ENCODE data around the gene NFAM1.

NFAM1 gene

DNA sequence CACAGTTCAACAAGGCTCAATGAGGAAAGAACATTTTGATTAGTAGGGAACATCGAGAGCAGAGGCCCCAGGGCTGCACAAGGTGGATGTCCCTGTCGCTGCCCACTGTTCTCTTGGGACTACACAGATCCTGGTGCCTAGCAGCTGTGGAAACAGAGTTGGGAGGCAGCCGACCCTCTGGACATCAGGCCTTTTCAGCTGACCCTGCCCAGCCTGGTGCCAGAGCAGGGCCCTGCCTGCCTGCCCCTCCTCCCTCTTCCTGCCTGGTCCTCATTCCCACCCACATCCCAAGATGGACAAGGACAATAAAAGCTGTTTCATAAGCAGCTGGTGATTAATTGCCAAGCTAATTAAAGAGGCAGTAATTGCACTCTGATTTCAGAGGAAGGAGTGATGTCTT is 60.7 kb downstream of the NFAM1 start:
- Histone ChIP-seq H3K4me3 (no peak overlapping the region), H3K9ac (ENCODE audit: insufficient read length) (no peak overlapping the region), H3K9me3 (ENCODE audit: low read depth, low read length) (no peaks in the 10 kb centered on the region), H3K27ac (no peak overlapping the region), H3K36me3 (ENCODE audit: insufficient read depth, low read length) (no peaks in the 10 kb centered on the region)
- TF ChIP-seq EZH2 (IDR thresholded peaks at IDR 0.05), result no peak
- TF ChIP-seq POLR2AphosphoS5 (IDR thresholded peaks at IDR 0.05; ENCODE audit: borderline replicate concordance, low read depth, low read length), result no peak
- TF ChIP-seq FOXP2 (optimal IDR thresholded peaks at IDR 0.05; ENCODE audit: control extremely low read depth, extremely low read length, insufficient read depth), result no peak
- no peak for DNase-seq (ENCODE audit: low read depth, low spot score)

GRCh38 chr22:42371099-42371498 is 61.1 kb downstream of the NFAM1 start:
- TF ChIP-seq POLR2AphosphoS5 (IDR thresholded peaks at IDR 0.05; ENCODE audit: borderline replicate concordance, low read depth, low read length) (no peak), FOXP2 (optimal IDR thresholded peaks at IDR 0.05; ENCODE audit: control extremely low read depth, extremely low read length, insufficient read depth) (no peak), EZH2 (IDR thresholded peaks at IDR 0.05) (no peak)

DNA sequence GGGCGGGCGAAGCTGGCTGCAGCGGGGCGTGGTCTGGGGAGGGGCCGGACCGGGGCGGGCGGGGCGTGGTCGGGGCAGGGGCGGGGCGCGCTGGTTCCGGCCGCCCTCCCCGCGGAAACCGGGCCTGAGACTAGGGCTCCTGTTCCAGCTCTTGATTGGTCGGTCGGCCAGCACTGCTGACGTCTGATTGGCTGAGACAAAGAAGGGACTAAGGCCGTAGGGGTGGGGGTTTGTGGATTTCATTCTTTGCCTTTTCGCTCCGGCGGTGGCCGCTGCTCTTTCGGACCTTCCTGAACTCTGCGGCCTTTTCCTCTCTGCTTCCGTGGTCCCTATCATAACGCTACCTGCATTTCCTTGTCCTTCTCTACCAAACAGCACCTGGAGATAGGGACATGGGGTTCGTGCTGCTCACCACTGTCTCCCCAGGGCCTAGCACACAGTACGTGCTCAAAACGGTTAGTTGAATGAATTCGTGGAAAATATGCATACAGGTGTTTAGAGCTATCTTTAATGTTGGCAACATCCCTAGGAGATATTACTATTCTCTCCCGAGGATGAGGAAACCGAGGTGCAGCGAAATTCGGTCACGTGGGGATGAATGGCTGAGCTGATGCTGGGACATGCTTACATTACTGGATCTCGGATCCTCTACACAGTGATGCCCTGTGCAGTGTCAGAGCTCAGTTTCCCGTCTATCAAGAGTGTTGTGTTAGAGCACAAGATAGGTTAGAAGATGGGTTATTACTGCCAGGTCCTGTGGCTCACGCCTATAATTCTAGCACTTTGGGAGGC is 62.8 kb downstream of the NFAM1 start:
- Histone ChIP-seq H3K27ac (no peak overlapping the region), H3K4me3 (peak overlapping the region; percentile 90), H3K9ac (ENCODE audit: insufficient read length) (peak overlapping the region; percentile 53), H3K36me3 (ENCODE audit: insufficient read depth, low read length) (no peaks in the 10 kb centered on the region), H3K9me3 (ENCODE audit: low read depth, low read length) (no peaks in the 10 kb centered on the region)
- TF ChIP-seq EZH2 (IDR thresholded peaks at IDR 0.05) (no peak), POLR2AphosphoS5 (IDR thresholded peaks at IDR 0.05; ENCODE audit: borderline replicate concordance, low read depth, low read length) (peak; percentile 77; the same call in 1 of the 2 replicates)
- DNase-seq (ENCODE audit: low read depth, low spot score), result no peak

More at GRCh38 chr22:42371099-42371498, 61.1 kb downstream of the NFAM1 start:
- no peak overlapping the region for H3K4me3 ChIP-seq
- no peak overlapping the region for H3K27ac ChIP-seq
- no peak for DNase-seq (ENCODE audit: low read depth, low spot score)
- H3K36me3 ChIP-seq (ENCODE audit: insufficient read depth, low read length), result no peaks in the 10 kb centered on the region
- H3K9ac ChIP-seq (ENCODE audit: insufficient read length), result no peak overlapping the region
- no peaks in the 10 kb centered on the region for H3K9me3 ChIP-seq (ENCODE audit: low read depth, low read length)

GRCh38 chr22:42368379-42369249 is 63.6 kb downstream of the NFAM1 start:
- H3K4me3 ChIP-seq, result peak overlapping the region; percentile 90
- no peak overlapping the region for H3K27ac ChIP-seq
- H3K9ac ChIP-seq (ENCODE audit: insufficient read length), result peak overlapping the region; percentile 53
- no peaks in the 10 kb centered on the region for H3K36me3 ChIP-seq (ENCODE audit: insufficient read depth, low read length)
- no peak for TF ChIP-seq POLR2AphosphoS5 (IDR thresholded peaks at IDR 0.05; ENCODE audit: borderline replicate concordance, low read depth, low read length)
- no peak for TF ChIP-seq FOXP2 (optimal IDR thresholded peaks at IDR 0.05; ENCODE audit: control extremely low read depth, extremely low read length, insufficient read depth)
- TF ChIP-seq EZH2 (IDR thresholded peaks at IDR 0.05), result no peak
- no peak for DNase-seq (ENCODE audit: low read depth, low spot score)
- H3K9me3 ChIP-seq (ENCODE audit: low read depth, low read length), result no peaks in the 10 kb centered on the region

DNA sequence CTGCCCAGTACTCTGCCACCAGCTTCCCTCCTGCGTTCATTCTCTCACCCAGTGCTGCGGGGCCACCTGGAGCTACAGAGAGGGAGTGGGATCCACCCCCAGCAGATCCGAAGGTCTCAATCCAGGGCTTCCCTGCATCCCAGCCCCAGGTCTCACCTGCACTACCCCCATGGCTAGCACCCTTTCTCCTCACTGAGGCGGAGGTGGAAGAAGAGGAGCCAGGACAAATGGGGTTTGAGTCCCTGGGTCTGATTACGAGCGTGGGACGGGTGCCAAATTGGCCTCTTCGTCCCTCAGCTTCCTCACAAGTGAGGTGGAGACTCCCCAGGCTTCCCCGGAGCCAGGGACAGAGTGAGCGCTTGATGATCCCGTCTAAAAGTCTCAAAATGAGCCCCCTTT is 64.2 kb downstream of the NFAM1 start:
- H3K9me3 ChIP-seq (ENCODE audit: low read depth, low read length), result no peaks in the 10 kb centered on the region
- H3K4me3 ChIP-seq, result peak overlapping the region; percentile 90
- TF ChIP-seq FOXP2 (optimal IDR thresholded peaks at IDR 0.05; ENCODE audit: control extremely low read depth, extremely low read length, insufficient read depth) (no peak), EZH2 (IDR thresholded peaks at IDR 0.05) (no peak)
- DNase-seq (ENCODE audit: low read depth, low spot score), result no peak
- no peak overlapping the region for H3K27ac ChIP-seq
- H3K9ac ChIP-seq (ENCODE audit: insufficient read length), result no peak overlapping the region
- no peaks in the 10 kb centered on the region for H3K36me3 ChIP-seq (ENCODE audit: insufficient read depth, low read length)

- Histone ChIP-seq H3K9ac (ENCODE audit: insufficient read length) (no peak overlapping the region), H3K27ac (no peak overlapping the region), H3K9me3 (ENCODE audit: low read depth, low read length) (no peaks in the 10 kb centered on the region), H3K36me3 (ENCODE audit: insufficient read depth, low read length) (no peaks in the 10 kb centered on the region), H3K4me3 (no peak overlapping the region)
- TF ChIP-seq POLR2AphosphoS5 (IDR thresholded peaks at IDR 0.05; ENCODE audit: borderline replicate concordance, low read depth, low read length), result no peak
- TF ChIP-seq FOXP2 (optimal IDR thresholded peaks at IDR 0.05; ENCODE audit: control extremely low read depth, extremely low read length, insufficient read depth), result no peak
- no peak for TF ChIP-seq EZH2 (IDR thresholded peaks at IDR 0.05)
- DNase-seq (ENCODE audit: low read depth, low spot score), result no peak
Measured at GRCh38 chr22:42366806-42367581, 65.2 kb downstream of the NFAM1 start.

DNA sequence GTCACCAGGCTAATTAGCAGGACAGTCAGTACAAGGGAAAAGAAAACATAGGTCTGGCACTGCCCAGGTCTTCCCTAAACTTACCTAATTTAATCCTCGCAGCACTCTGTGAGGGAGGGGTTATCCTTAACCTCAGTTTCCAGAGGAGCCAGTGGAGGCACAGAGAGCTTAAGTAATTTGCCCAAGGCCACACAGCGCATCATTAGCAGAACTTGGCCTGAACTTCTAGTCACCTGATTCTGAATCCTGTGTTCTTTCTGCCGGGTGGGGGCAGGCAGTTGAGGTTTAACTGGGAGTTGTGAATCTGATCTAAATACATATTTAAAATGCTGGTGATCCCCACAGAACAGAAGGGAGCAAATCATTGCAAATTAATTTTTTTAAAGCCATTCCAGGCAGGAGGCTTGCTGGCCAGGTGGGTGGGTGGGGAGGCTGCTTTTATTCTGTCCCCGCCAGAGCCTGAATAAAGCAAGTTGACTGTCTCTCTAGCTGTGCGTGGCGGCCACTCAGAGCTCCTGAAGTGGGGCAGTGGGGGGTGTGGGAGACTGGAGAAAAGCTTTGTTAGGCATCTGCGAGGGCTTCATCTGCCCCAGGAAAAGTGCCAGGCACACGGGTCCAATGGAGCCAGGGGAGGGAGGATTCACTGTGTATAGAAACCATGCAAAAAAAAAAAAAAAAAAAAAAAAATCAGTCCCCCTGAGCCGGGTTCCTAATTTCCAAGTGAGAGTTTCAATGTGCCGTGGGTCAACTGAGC is 66.1 kb downstream of the NFAM1 start:
- Histone ChIP-seq H3K27ac (peak overlapping the region; percentile 97), H3K9me3 (ENCODE audit: low read depth, low read length) (no peaks in the 10 kb centered on the region), H3K4me3 (peak overlapping the region; percentile 68), H3K9ac (ENCODE audit: insufficient read length) (peak overlapping the region; percentile 38), H3K36me3 (ENCODE audit: insufficient read depth, low read length) (no peaks in the 10 kb centered on the region)
- no peak for DNase-seq (ENCODE audit: low read depth, low spot score)
- TF ChIP-seq FOXP2 (optimal IDR thresholded peaks at IDR 0.05; ENCODE audit: control extremely low read depth, extremely low read length, insufficient read depth), result no peak
- no peak for TF ChIP-seq EZH2 (IDR thresholded peaks at IDR 0.05)
- no peak for TF ChIP-seq POLR2AphosphoS5 (IDR thresholded peaks at IDR 0.05; ENCODE audit: borderline replicate concordance, low read depth, low read length)
